Panc1 (cell line): ENCODE data around the gene CEP164. TPM values are rescaled to one million over a fixed set of nuclear protein-coding genes. Genes with fewer than 3 reads are reported as not detected.

Experiments
- ATAC-seq: fragments of 200-7000 bp; cut with Tn5 transposase; 2 replicates; pipeline ENCODE4 v1.9.1; 2020; ENCODE audit warnings: mild to moderate bottlenecking, moderate library complexity
- BruUV-seq: library from RNA; stranded (reverse); fragments of 400-500 nt; replicated peaks from 2 replicates; lab custom pipeline; 2021; lab: Mats Ljungman, UMichigan
- CTCF ChIA-PET: fragments of 300-600 bp; sonication (Branson Sonifier 250); formaldehyde crosslinking; loops from one replicate; lab custom pipeline; 2022; ENCODE audit warnings: antibody characterized with exemption; lab: Charles Lee
- POLR2A ChIA-PET: fragments of 300-600 bp; sonication (Branson Sonifier 250); formaldehyde crosslinking; loops from one replicate; lab custom pipeline; 2022; ENCODE audit warnings: antibody characterized with exemption; lab: Charles Lee
- DNase-seq: peaks from one replicate; pipeline ENCODE4 v3.0.0-alpha.2; 2010; ENCODE audit warnings: low read depth, low spot score
- H3K27ac ChIP-seq: 2 replicates; pipeline ENCODE4 v1.5.1; 2011; ENCODE audit warnings: mild to moderate bottlenecking, low read length, inconsistent platforms
- H3K27me3 ChIP-seq: fragments of 200-500 bp; sonication (Bioruptor generic); 2 replicates; pipeline ENCODE4 v1.6.0; 2014; ENCODE audit warnings: low read length, inconsistent platforms; ENCODE audit not compliant: control insufficient read depth, insufficient read depth
- H3K36me3 ChIP-seq: fragments of 200-500 bp; sonication (Bioruptor generic); 2 replicates; pipeline ENCODE4 v1.5.1; 2014; ENCODE audit warnings: inconsistent platforms, mild to moderate bottlenecking, low read length, moderate library complexity; ENCODE audit not compliant: control insufficient read depth, insufficient read depth
- H3K4me1 ChIP-seq: 2 replicates; pipeline ENCODE4 v1.5.1; 2011; ENCODE audit warnings: inconsistent platforms, mild to moderate bottlenecking, low read length, moderate library complexity; ENCODE audit not compliant: control insufficient read depth, insufficient read depth
- H3K4me3 ChIP-seq, 2 experiments: 2 replicates each; pipeline ENCODE4 v1.5.1; 2011 to 2012; ENCODE audit warnings: low read depth in 2 of 2, low read length in 2 of 2, mild to moderate bottlenecking in 2 of 2, inconsistent platforms in 1 of 2, moderate library complexity in 1 of 2
- H3K9me3 ChIP-seq: fragments of 200-500 bp; sonication (Bioruptor generic); 2 replicates; pipeline ENCODE4 v1.5.1; 2014; ENCODE audit warnings: low read depth, mild to moderate bottlenecking, inconsistent platforms, low read length, moderate library complexity; ENCODE audit not compliant: control insufficient read depth, insufficient read depth
- POLR2AphosphoS5 ChIP-seq: IDR thresholded peaks from 2 replicates; pipeline ENCODE4 v1.6.1; 2012; ENCODE audit warnings: mild to moderate bottlenecking, low read depth, low read length, moderate library complexity
- REST ChIP-seq, 2 experiments: IDR thresholded peaks; 2 replicates each; pipeline ENCODE4 v1.6.1; 2011 to 2012; ENCODE audit warnings: low read depth in 2 of 2, control low read depth in 1 of 2, low read length in 1 of 2, mild to moderate bottlenecking in 1 of 2, moderate library complexity in 1 of 2; ENCODE audit not compliant: insufficient read depth in 1 of 2
- SIN3A ChIP-seq: IDR thresholded peaks from 2 replicates; pipeline ENCODE4 v1.6.1; 2012; ENCODE audit warnings: low read depth, mild to moderate bottlenecking, low read length, moderate library complexity, borderline replicate concordance; ENCODE audit not compliant: insufficient read depth
- TCF7L2 ChIP-seq: IDR thresholded peaks from 2 replicates; pipeline ENCODE4 v1.6.1; 2011; ENCODE audit warnings: mild to moderate bottlenecking, low read depth, low read length, inconsistent platforms
- in situ Hi-C: cut with HindIII; loops from 2 replicates; pipeline ENCODE4 v1.10.0; 2016; ENCODE audit warnings: low sequenced_read_pairs, low pct_unique_long_range_greater_than_20kb
- intact Hi-C: fragments of 100-400 bp; cut with micrococcal nuclease; formaldehyde crosslinking; loops from one replicate; pipeline ENCODE4 v1.10.0; 2022; ENCODE audit not compliant: unreplicated experiment
- total RNA-seq: library from RNA; stranded (reverse); gene quantifications from one replicate; pipeline ENCODE4 v1.2.1, GENCODE V29; 2021; ENCODE audit not compliant: unreplicated experiment
- TF ChIP-seq, protein P1 (sequence below): fragments of 450-650 bp; IDR thresholded peaks from 2 replicates; pipeline ENCODE4 v1.5.1; 2017; ENCODE audit warnings: mild to moderate bottlenecking

Gene CEP164
- total RNA-seq, 1 experiment from 2014 or later, result 75.4 TPM

GRCh38 chr11:117385471-117385870 lies 57.8 kb downstream of the CEP164 start:
- POLR2A ChIA-PET, result no interaction called here
- Histone ChIP-seq H3K4me3 (no peak overlapping the region), H3K27ac (no peak overlapping the region), H3K9me3 (no peaks in the 10 kb centered on the region), H3K4me1 (no peaks in the 10 kb centered on the region), H3K36me3 (peaks cover 9% of the 10 kb centered on the region), H3K27me3 (no peaks in the 10 kb centered on the region)
- in situ Hi-C loops (no loop called here), intact Hi-C loops (no loop called here)
- BruUV-seq, result no TSS peak
- TF ChIP-seq SIN3A (no peak), POLR2AphosphoS5 (no peak), TCF7L2 (no peak), REST (IDR thresholded peaks at IDR 0.05; ENCODE audit: insufficient read depth in 1 of 2, low read depth in 2 of 2, low read length in 1 of 2) (no peak)
- TF ChIP-seq, protein P1, sequence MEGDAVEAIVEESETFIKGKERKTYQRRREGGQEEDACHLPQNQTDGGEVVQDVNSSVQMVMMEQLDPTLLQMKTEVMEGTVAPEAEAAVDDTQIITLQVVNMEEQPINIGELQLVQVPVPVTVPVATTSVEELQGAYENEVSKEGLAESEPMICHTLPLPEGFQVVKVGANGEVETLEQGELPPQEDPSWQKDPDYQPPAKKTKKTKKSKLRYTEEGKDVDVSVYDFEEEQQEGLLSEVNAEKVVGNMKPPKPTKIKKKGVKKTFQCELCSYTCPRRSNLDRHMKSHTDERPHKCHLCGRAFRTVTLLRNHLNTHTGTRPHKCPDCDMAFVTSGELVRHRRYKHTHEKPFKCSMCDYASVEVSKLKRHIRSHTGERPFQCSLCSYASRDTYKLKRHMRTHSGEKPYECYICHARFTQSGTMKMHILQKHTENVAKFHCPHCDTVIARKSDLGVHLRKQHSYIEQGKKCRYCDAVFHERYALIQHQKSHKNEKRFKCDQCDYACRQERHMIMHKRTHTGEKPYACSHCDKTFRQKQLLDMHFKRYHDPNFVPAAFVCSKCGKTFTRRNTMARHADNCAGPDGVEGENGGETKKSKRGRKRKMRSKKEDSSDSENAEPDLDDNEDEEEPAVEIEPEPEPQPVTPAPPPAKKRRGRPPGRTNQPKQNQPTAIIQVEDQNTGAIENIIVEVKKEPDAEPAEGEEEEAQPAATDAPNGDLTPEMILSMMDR, result no peak
- CTCF ChIA-PET, result no interaction called here
- DNase-seq (no peak), ATAC-seq (no peak)

- Histone ChIP-seq H3K27ac (no peak overlapping the region), H3K27me3 (no peaks in the 10 kb centered on the region), H3K4me1 (no peaks in the 10 kb centered on the region), H3K4me3 (no peak overlapping the region), H3K9me3 (no peaks in the 10 kb centered on the region), H3K36me3 (peaks cover 8% of the 10 kb centered on the region)
- BruUV-seq, result no TSS peak
- TF ChIP-seq TCF7L2, result no peak
- no peak for TF ChIP-seq SIN3A
- TF ChIP-seq, protein P1, result no peak
- no peak for TF ChIP-seq REST (IDR thresholded peaks at IDR 0.05; ENCODE audit: insufficient read depth in 1 of 2, low read depth in 2 of 2, low read length in 1 of 2)
- no peak for TF ChIP-seq POLR2AphosphoS5
- in situ Hi-C loops (no loop called here), intact Hi-C loops (no loop called here)
- ChIA-PET POLR2A (interaction anchor here (0.6 kb wide), 1 partner anchor 58 kb away, joined by 6 read pairs; the partner anchor contains the start of gene CEP164), CTCF (no interaction called here)
- ATAC-seq (no peak), DNase-seq (no peak)
Observed at GRCh38 chr11:117385906-117386305, 58.3 kb downstream of the CEP164 start.
